CD4-positive, alpha-beta memory T cell (primary cell): ENCODE results near the gene PRKG1. TPM values are rescaled to one million over a fixed set of nuclear protein-coding genes. Genes with fewer than 3 reads are reported as not detected.

Experiments
- CTCF ChIA-PET: fragments of 350-600 bp; sonication (Branson Sonifier 250); formaldehyde crosslinking; loops from one replicate; lab custom pipeline; 2021; ENCODE audit warnings: inconsistent platforms; ENCODE audit not compliant: partially characterized antibody; lab: Charles Lee
- POLR2A ChIA-PET: fragments of 350-600 bp; sonication (Branson Sonifier 250); formaldehyde crosslinking; loops from one replicate; lab custom pipeline; 2021; ENCODE audit not compliant: partially characterized antibody; lab: Charles Lee
- DNase-seq, 5 donors: peaks; one replicate each; pipeline versions ENCODE4 v3.0.0 to v3.0.0-alpha.2; 2020 to 2022; ENCODE audit warnings: mixed read lengths in 1 of 5
- H3K27ac ChIP-seq: one replicate; pipeline ENCODE4 v1.7.0; 2013; ENCODE audit warnings: low read depth, low read length
- H3K27me3 ChIP-seq: 2 replicates; pipeline ENCODE4 v1.7.0; 2013; ENCODE audit warnings: mild to moderate bottlenecking, low read length, moderate library complexity; ENCODE audit not compliant: insufficient read depth
- H3K36me3 ChIP-seq: 2 replicates; pipeline ENCODE4 v1.7.0; 2013; ENCODE audit warnings: mild to moderate bottlenecking, low read length, moderate library complexity; ENCODE audit not compliant: insufficient read depth
- H3K4me1 ChIP-seq: 2 replicates; pipeline ENCODE4 v1.7.0; 2013; ENCODE audit warnings: mild to moderate bottlenecking, low read length, moderate library complexity; ENCODE audit not compliant: insufficient read depth
- H3K4me3 ChIP-seq, 2 donors: one replicate each; pipeline ENCODE4 v1.7.0; 2013; ENCODE audit warnings: low read length in 2 of 2, mild to moderate bottlenecking in 1 of 2
- H3K9me3 ChIP-seq, 2 donors: one replicate each; pipeline ENCODE4 v1.7.0; 2013; ENCODE audit warnings: low read length in 2 of 2, control low read depth in 1 of 2; ENCODE audit not compliant: control insufficient read depth in 1 of 2
- H3K27ac Mint-ChIP-seq, 7 donors: one replicate each; pipeline ENCODE4 v1.8.0; 2020 to 2021; ENCODE audit warnings: mixed read lengths in 7 of 7, mild to moderate bottlenecking in 6 of 7, inconsistent platforms in 3 of 7, moderate library complexity in 3 of 7
- H3K27me3 Mint-ChIP-seq, 2 donors: one replicate each; pipeline ENCODE4 v1.8.0; 2020 to 2021; ENCODE audit warnings: mixed read lengths in 2 of 2
- H3K36me3 Mint-ChIP-seq, 2 donors: one replicate each; pipeline ENCODE4 v1.8.0; 2020 to 2021; ENCODE audit warnings: mixed read lengths in 2 of 2, inconsistent platforms in 1 of 2, mild to moderate bottlenecking in 1 of 2
- H3K4me1 Mint-ChIP-seq, 4 donors: one replicate each; pipeline ENCODE4 v1.8.0; 2020 to 2021; ENCODE audit warnings: mixed read lengths in 4 of 4, mild to moderate bottlenecking in 1 of 4
- H3K4me3 Mint-ChIP-seq, 8 donors: one replicate each; pipeline ENCODE4 v1.8.0; 2020 to 2021; ENCODE audit warnings: mixed read lengths in 8 of 8, mild to moderate bottlenecking in 7 of 8, moderate library complexity in 6 of 8, inconsistent platforms in 3 of 8
- H3K9me3 Mint-ChIP-seq, 8 donors: one replicate each; pipeline ENCODE4 v1.8.0; 2020 to 2021; ENCODE audit warnings: mixed read lengths in 8 of 8, mild to moderate bottlenecking in 5 of 8, inconsistent platforms in 3 of 8, moderate library complexity in 1 of 8
- intact Hi-C: fragments of 100-400 bp; cut with micrococcal nuclease; formaldehyde crosslinking; loops from one replicate; pipeline ENCODE4 v1.15.1; 2023
- polyA plus RNA-seq, 2 donors: library from polyadenylated mRNA; unstranded; fragments of 300-500 nt; fragmentation: Illumina TruSeq; gene quantifications; one replicate each; pipeline ENCODE4 v1.2.3, GENCODE V29; 2021
- total RNA-seq, 2 experiments: library from RNA; stranded (reverse); gene quantifications; one replicate each; pipeline ENCODE4 v1.2.3, GENCODE V29; 2021

PRKG1 gene
- total and polyA plus RNA-seq, 4 experiments from 2014 or later: 0.06 to 0.20 TPM; not detected in 2

GRCh38 chr10:52249850-52250395, 1175.6 kb downstream of the PRKG1 start:
- Mint-ChIP-seq H3K36me3 (no peaks in the 10 kb centered on the region), H3K27me3 (peaks cover 0 to 1% of the 10 kb centered on the region in 2 donors), H3K4me1 (no peaks in the 10 kb centered on the region), H3K9me3 (peaks cover 0 to 3% (median 0%) of the 10 kb centered on the region in 8 donors), H3K4me3 (no peak overlapping the region), H3K27ac (no peak overlapping the region)
- no peak overlapping the region for H3K4me3 ChIP-seq
- POLR2A ChIA-PET: no interaction called here
- CTCF ChIA-PET: no interaction called here
- intact Hi-C loops: no loop called here
- H3K4me1 ChIP-seq: no peaks in the 10 kb centered on the region
- H3K27me3 ChIP-seq: no peaks in the 10 kb centered on the region
- H3K9me3 ChIP-seq: no peaks in the 10 kb centered on the region
- no peaks in the 10 kb centered on the region for H3K36me3 ChIP-seq
- DNase-seq: no peak
- H3K27ac ChIP-seq: no peak overlapping the region

- intact Hi-C loops: no loop called here
These were observed 1176.2 kb downstream of the PRKG1 start for GRCh38 chr10:52250510-52250909.

DNA sequence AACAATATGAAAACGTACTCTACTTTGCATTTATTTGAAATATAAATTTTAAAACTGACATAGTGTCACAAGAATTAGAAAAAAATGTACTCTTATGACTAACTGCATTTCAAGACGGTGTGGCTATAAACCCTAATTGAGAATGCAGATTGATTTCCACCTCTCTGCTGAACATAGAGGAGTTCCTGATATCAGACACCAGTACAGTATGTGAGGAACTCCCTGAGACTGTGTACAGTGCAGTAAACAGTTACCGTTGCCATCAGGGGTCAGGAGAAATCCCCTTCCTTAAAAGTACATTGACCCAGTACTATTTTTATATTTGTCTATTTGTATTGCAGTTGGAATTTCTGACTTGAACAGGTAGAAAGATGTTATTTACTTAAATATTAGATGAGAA, 1178.0 kb downstream of the PRKG1 start:
- no peak overlapping the region for H3K4me3 ChIP-seq
- ChIA-PET CTCF (no interaction called here), POLR2A (no interaction called here)
- no peak overlapping the region for H3K27ac ChIP-seq
- Mint-ChIP-seq H3K36me3 (no peaks in the 10 kb centered on the region), H3K9me3 (no peaks in the 10 kb centered on the region), H3K4me1 (no peaks in the 10 kb centered on the region), H3K27me3 (peaks cover 0 to 1% of the 10 kb centered on the region in 2 donors), H3K27ac (no peak overlapping the region), H3K4me3 (no peak overlapping the region)
- intact Hi-C loops: no loop called here
- H3K36me3 ChIP-seq: no peaks in the 10 kb centered on the region
- H3K27me3 ChIP-seq: no peaks in the 10 kb centered on the region
- H3K4me1 ChIP-seq: no peaks in the 10 kb centered on the region
- no peak for DNase-seq
- H3K9me3 ChIP-seq: no peaks in the 10 kb centered on the region

More at GRCh38 chr10:52250510-52250909, 1176.2 kb downstream of the PRKG1 start:
- CTCF ChIA-PET: interaction anchor here (0.6 kb wide), 1 partner anchor 521 kb away, joined by 4 read pairs; no protein-coding TSS in a partner anchor
- H3K27ac ChIP-seq: no peak overlapping the region
- H3K27me3 ChIP-seq: no peaks in the 10 kb centered on the region
- no peaks in the 10 kb centered on the region for H3K36me3 ChIP-seq
- no peak overlapping the region for H3K4me3 ChIP-seq
- Mint-ChIP-seq H3K4me1 (no peaks in the 10 kb centered on the region), H3K36me3 (no peaks in the 10 kb centered on the region), H3K27me3 (peaks cover 0 to 1% of the 10 kb centered on the region in 2 donors), H3K9me3 (peaks cover 0 to 3% (median 0%) of the 10 kb centered on the region in 8 donors), H3K4me3 (no peak overlapping the region), H3K27ac (no peak overlapping the region)
- DNase-seq: no peak
- no peaks in the 10 kb centered on the region for H3K9me3 ChIP-seq
- POLR2A ChIA-PET: no interaction called here
- no peaks in the 10 kb centered on the region for H3K4me1 ChIP-seq

DNA sequence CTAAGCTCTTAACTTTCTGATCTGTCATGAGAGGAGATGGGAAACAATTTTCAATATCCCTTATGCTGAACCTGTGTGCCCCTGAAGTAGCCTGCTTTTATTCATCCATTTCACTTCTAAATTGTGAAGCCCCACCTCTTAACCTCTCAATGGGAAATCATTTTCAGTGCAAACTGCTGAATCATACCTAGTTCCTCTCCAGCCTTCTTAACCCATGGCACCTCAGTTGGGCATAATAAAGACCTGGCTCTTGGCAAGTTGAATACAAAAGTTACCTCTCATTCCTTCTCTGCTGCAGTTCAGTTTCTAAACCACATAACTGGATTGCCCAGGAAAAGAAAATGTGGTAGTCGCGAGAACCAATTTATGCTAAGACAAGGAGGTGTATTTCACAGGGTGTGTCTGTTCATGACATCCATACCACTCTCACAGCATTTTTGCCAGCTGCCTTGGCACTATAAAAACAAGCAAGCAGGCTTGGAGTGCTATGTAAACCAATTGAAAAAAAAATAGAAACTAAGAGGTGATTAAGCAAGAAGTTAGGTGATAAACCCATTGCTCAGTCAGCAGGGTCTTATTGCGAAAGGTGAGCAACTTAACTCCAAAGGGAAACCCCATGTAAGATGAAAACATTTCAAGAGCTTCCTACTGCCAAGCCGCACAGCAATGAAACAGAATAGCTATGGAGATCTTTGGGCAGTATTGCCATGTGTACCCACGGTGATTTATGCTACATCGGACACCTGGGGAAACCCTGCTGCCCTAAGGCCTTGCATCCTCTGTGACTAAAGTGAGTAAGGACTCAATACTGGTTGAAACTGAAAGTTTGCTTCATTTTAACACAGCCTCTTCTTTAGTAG, 1182.8 kb downstream of the PRKG1 start:
- no peaks in the 10 kb centered on the region for H3K27me3 Mint-ChIP-seq
- Histone ChIP-seq H3K27me3 (no peaks in the 10 kb centered on the region), H3K36me3 (no peaks in the 10 kb centered on the region), H3K9me3 (no peaks in the 10 kb centered on the region), H3K4me3 (no peak overlapping the region), H3K4me1 (no peaks in the 10 kb centered on the region), H3K27ac (no peak overlapping the region)
- H3K36me3 Mint-ChIP-seq: no peaks in the 10 kb centered on the region
- DNase-seq: no peak
- intact Hi-C loops: no loop called here
- no peaks in the 10 kb centered on the region for H3K9me3 Mint-ChIP-seq
- ChIA-PET CTCF (no interaction called here), POLR2A (interaction anchor here (0.8 kb wide), 1 partner anchor 1108 kb away, joined by 3 read pairs; no protein-coding TSS in a partner anchor)
- no peak overlapping the region for H3K4me3 Mint-ChIP-seq
- H3K27ac Mint-ChIP-seq: no peak overlapping the region
- H3K4me1 Mint-ChIP-seq: no peaks in the 10 kb centered on the region

DNA sequence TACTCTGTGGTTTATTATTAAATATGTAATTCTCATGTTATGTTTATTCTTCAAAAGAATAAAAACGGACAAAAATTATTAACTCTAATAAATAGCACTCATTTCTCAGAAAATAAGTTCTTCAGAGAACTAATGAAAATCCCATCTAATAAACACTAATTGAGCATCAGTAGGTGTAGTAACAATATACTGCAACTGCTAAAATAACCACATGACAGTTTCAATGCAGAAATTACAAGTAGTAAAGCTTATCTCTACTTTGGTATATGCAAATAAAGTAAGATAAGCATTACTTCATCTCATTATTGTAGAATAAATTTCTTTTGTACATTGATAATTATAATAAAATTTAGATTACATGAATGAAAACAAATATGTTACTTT, 1183.4 kb downstream of the PRKG1 start:
- Mint-ChIP-seq H3K27me3 (no peaks in the 10 kb centered on the region), H3K27ac (no peak overlapping the region), H3K4me3 (no peak overlapping the region), H3K9me3 (no peaks in the 10 kb centered on the region), H3K36me3 (no peaks in the 10 kb centered on the region), H3K4me1 (no peaks in the 10 kb centered on the region)
- DNase-seq: no peak
- Histone ChIP-seq H3K27me3 (no peaks in the 10 kb centered on the region), H3K27ac (no peak overlapping the region), H3K4me1 (no peaks in the 10 kb centered on the region), H3K4me3 (no peak overlapping the region), H3K9me3 (no peaks in the 10 kb centered on the region), H3K36me3 (no peaks in the 10 kb centered on the region)
- intact Hi-C loops: no loop called here
- ChIA-PET CTCF (no interaction called here), POLR2A (interaction anchor here (0.8 kb wide), 1 partner anchor 1108 kb away, joined by 3 read pairs; no protein-coding TSS in a partner anchor)

DNA sequence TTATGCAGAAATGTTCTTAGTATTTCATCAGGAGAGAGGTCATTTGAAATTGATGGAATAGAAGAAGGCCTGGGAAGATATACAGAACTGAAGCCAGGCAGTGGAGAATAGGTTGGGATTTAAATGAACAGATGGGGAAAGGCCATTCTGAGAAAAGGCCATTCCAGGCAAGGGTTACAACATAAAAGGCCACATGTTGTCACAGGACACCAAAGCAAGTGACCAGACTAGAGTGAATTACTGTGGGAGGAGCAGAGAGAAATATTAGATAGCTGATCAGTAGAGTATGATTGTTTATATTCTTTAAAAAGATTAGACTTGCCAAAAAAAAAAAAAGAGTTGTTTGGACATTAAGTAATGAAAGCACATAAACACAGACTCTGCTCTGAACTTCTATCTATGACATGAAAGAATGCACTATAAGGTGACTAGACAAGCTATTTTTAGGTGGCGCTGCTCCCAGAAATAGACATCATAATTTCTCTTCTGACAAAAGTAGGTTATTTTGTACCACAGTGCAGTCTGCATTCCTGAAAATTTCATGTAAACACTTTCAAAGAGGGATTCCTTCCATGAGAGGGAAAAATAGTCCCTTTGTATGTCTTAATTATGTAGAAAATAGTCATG, 1184.6 kb downstream of the PRKG1 start:
- no peaks in the 10 kb centered on the region for H3K36me3 ChIP-seq
- no peaks in the 10 kb centered on the region for H3K9me3 ChIP-seq
- Mint-ChIP-seq H3K4me1 (no peaks in the 10 kb centered on the region), H3K36me3 (no peaks in the 10 kb centered on the region), H3K27ac (no peak overlapping the region), H3K9me3 (no peaks in the 10 kb centered on the region), H3K27me3 (no peaks in the 10 kb centered on the region), H3K4me3 (no peak overlapping the region)
- H3K27ac ChIP-seq: no peak overlapping the region
- no peaks in the 10 kb centered on the region for H3K4me1 ChIP-seq
- CTCF ChIA-PET: interaction anchor here (1.1 kb wide), 1 partner anchor 10 kb away, joined by 3 read pairs; no protein-coding TSS in a partner anchor
- intact Hi-C loops: no loop called here
- POLR2A ChIA-PET: no interaction called here
- no peaks in the 10 kb centered on the region for H3K27me3 ChIP-seq
- DNase-seq: no peak
- no peak overlapping the region for H3K4me3 ChIP-seq

- Histone ChIP-seq H3K36me3 (no peaks in the 10 kb centered on the region), H3K4me1 (no peaks in the 10 kb centered on the region), H3K4me3 (no peak overlapping the region), H3K9me3 (no peaks in the 10 kb centered on the region), H3K27me3 (no peaks in the 10 kb centered on the region), H3K27ac (no peak overlapping the region)
- POLR2A ChIA-PET: no interaction called here
- no peaks in the 10 kb centered on the region for H3K4me1 Mint-ChIP-seq
- no peak for DNase-seq
- no peaks in the 10 kb centered on the region for H3K36me3 Mint-ChIP-seq
- intact Hi-C loops: no loop called here
- no peaks in the 10 kb centered on the region for H3K27me3 Mint-ChIP-seq
- CTCF ChIA-PET: interaction anchor here (1.1 kb wide), 1 partner anchor 9 kb away, joined by 3 read pairs; no protein-coding TSS in a partner anchor
- H3K4me3 Mint-ChIP-seq: no peak overlapping the region
- no peaks in the 10 kb centered on the region for H3K9me3 Mint-ChIP-seq
- no peak overlapping the region for H3K27ac Mint-ChIP-seq
These were observed 1185.1 kb downstream of the PRKG1 start for GRCh38 chr10:52259426-52259812.
